Testis (tissue), 3 donors: ENCODE data around the gene SHLD2. TPM values are rescaled to one million over a fixed set of nuclear protein-coding genes. Genes with fewer than 3 reads are reported as not detected.

Source experiments
- DNase-seq: peaks from one replicate; pipeline ENCODE4 v3.0.0-alpha.2; 2019
- H3K27ac ChIP-seq, 2 donors: fragments of 200-600 bp; sonication (generic); one replicate each; pipeline ENCODE4 v1.5.1; 2019
- H3K27me3 ChIP-seq: fragments of 200-600 bp; sonication (generic); one replicate; pipeline ENCODE4 v1.5.1; 2019
- H3K36me3 ChIP-seq: fragments of 200-600 bp; sonication (generic); one replicate; pipeline ENCODE4 v1.5.1; 2017; ENCODE audit warnings: low read depth; ENCODE audit errors: missing control alignments
- H3K4me1 ChIP-seq: fragments of 200-600 bp; sonication (generic); one replicate; pipeline ENCODE4 v1.5.1; 2019
- H3K4me3 ChIP-seq, 2 donors: fragments of 200-600 bp; sonication (generic); one replicate each; pipeline ENCODE4 v1.5.1; 2017 to 2019
- H3K9me3 ChIP-seq: fragments of 200-600 bp; sonication (generic); one replicate; pipeline ENCODE4 v1.5.1; 2017
- POLR2A ChIP-seq: fragments of 450-650 bp; IDR thresholded peaks from one replicate; pipeline ENCODE4 v1.6.1; 2017; ENCODE audit warnings: antibody characterized with exemption, mild to moderate bottlenecking, moderate library complexity
- WGBS, 2 donors: methylation state at CpG; one replicate each; pipeline ENCODE4 v1.1.5; 2018; 5-methylcytosine and 5-hydroxymethylcytosine counted together
- intact Hi-C: fragments of 100-400 bp; cut with DNase I; formaldehyde crosslinking; loops from one replicate; pipeline ENCODE4 v1.15.1; 2023; ENCODE audit warnings: low total_unique reads
- polyA plus RNA-seq: library from polyadenylated mRNA; stranded (reverse); fragments of 350-450 nt; fragmentation: Illumina TruSeq; extraction: RNeasy Lipid Tissue Mini Kit (QIAGEN cat#74804); gene quantifications from one replicate; pipeline ENCODE4 v1.2.3, GENCODE V29; 2014; ENCODE audit warnings: low read depth, low replicate concordance; ENCODE audit not compliant: insufficient read depth
- total RNA-seq, 2 donors: library from RNA; depleted of rRNA; stranded (reverse); fragments of >200 nt; gene quantifications; one replicate each; pipeline ENCODE4 v1.2.3, GENCODE V29; 2016
- TF ChIP-seq, protein P1 (sequence below), 3 experiments: fragments of 450-650 bp in 2 of 3; fragments of 200-600 bp in 1 of 3; sonication (generic) in 1 of 3; IDR thresholded peaks; one replicate each; pipeline ENCODE4 v1.5.1; 2016 to 2019; ENCODE audit warnings: antibody characterized with exemption in 3 of 3, mild to moderate bottlenecking in 2 of 3, moderate library complexity in 1 of 3

SHLD2 gene
- total and polyA plus RNA-seq, 3 donors from 2014 or later = 12.9 to 19.1 (median 16.9) TPM

- peaks cover 3% of the 10 kb centered on the region for H3K4me1 ChIP-seq
- no peak for DNase-seq
- no peaks in the 10 kb centered on the region for H3K9me3 ChIP-seq
- no peaks in the 10 kb centered on the region for H3K36me3 ChIP-seq
- 74 to 78% methylated on average over 7 of the region's 7 CpGs for WGBS, 2 donors
- peak overlapping the region in 1 of 2 donors; percentile 10 for H3K27ac ChIP-seq
- no peak overlapping the region for H3K4me3 ChIP-seq
- H3K27me3 ChIP-seq = no peaks in the 10 kb centered on the region
- TF ChIP-seq POLR2A = no peak
- TF ChIP-seq, protein P1, sequence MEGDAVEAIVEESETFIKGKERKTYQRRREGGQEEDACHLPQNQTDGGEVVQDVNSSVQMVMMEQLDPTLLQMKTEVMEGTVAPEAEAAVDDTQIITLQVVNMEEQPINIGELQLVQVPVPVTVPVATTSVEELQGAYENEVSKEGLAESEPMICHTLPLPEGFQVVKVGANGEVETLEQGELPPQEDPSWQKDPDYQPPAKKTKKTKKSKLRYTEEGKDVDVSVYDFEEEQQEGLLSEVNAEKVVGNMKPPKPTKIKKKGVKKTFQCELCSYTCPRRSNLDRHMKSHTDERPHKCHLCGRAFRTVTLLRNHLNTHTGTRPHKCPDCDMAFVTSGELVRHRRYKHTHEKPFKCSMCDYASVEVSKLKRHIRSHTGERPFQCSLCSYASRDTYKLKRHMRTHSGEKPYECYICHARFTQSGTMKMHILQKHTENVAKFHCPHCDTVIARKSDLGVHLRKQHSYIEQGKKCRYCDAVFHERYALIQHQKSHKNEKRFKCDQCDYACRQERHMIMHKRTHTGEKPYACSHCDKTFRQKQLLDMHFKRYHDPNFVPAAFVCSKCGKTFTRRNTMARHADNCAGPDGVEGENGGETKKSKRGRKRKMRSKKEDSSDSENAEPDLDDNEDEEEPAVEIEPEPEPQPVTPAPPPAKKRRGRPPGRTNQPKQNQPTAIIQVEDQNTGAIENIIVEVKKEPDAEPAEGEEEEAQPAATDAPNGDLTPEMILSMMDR (IDR thresholded peaks at IDR 0.05) = no peak
- intact Hi-C loops = no loop called here
Measured at GRCh38 chr10:87053577-87054181, 41.3 kb upstream of the SHLD2 start.

- TF ChIP-seq POLR2A = no peak
- TF ChIP-seq, protein P1 (IDR thresholded peaks at IDR 0.05) = no peak
- Histone ChIP-seq H3K36me3 (no peaks in the 10 kb centered on the region), H3K27me3 (no peaks in the 10 kb centered on the region), H3K4me1 (peaks cover 3% of the 10 kb centered on the region), H3K4me3 (no peak overlapping the region), H3K9me3 (no peaks in the 10 kb centered on the region), H3K27ac (no peak overlapping the region)
- no peak for DNase-seq
- 81 to 84% methylated on average over 7 of the region's 7 CpGs for WGBS, 2 donors
- intact Hi-C loops = no loop called here
Measured at GRCh38 chr10:87054373-87055295, 40.4 kb upstream of the SHLD2 start.

- Histone ChIP-seq H3K27ac (peak overlapping the region; percentile 5 to 32), H3K4me3 (no peak overlapping the region), H3K4me1 (peaks cover 3% of the 10 kb centered on the region), H3K27me3 (no peaks in the 10 kb centered on the region), H3K9me3 (no peaks in the 10 kb centered on the region), H3K36me3 (no peaks in the 10 kb centered on the region)
- DNase-seq = no peak
- intact Hi-C loops = no loop called here
- WGBS, 2 donors = 29 to 55% methylated on average over 1 of the region's 1 CpG
- TF ChIP-seq, protein P1 (IDR thresholded peaks at IDR 0.05) = no peak
- TF ChIP-seq POLR2A = no peak
Measured at GRCh38 chr10:87058171-87058570, 36.8 kb upstream of the SHLD2 start.

DNA sequence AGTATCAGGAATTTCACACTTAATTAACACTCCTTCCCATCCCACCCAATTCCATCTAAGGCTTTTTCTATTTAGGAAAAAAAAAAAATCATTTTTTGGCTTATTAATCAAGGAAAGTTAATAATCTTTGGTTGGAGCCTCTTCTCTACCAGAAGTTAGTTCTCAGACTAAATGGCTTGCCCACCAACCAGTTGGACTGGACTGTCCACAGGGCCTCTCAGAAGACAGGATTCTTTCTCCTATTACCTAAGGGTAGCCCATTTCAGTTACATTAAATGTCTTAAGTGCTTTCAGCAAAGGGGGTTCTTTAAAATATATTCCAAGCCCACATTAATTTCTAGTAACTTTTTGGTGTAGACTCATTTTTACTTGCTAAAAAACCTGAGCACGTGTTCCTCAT is 35.6 kb upstream of the SHLD2 start:
- intact Hi-C loops = no loop called here
- TF ChIP-seq, protein P1 (IDR thresholded peaks at IDR 0.05) = no peak
- no peak for TF ChIP-seq POLR2A
- Histone ChIP-seq H3K4me1 (no peaks in the 10 kb centered on the region), H3K9me3 (no peaks in the 10 kb centered on the region), H3K36me3 (no peaks in the 10 kb centered on the region), H3K27ac (no peak overlapping the region), H3K4me3 (no peak overlapping the region), H3K27me3 (no peaks in the 10 kb centered on the region)
- no peak for DNase-seq
- WGBS, 2 donors = 97 to 98% methylated on average over 1 of the region's 1 CpG
